GM13976 (cell line): Measurements from ENCODE around the gene HPCAL4.

Source experiments
- DNase-seq: peaks from one replicate; pipeline ENCODE4 v3.0.0; 2012; ENCODE audit warnings: low spot score
- CTCF ChIP-seq: IDR thresholded peaks from 2 replicates; pipeline ENCODE4 v1.5.1; 2012; ENCODE audit warnings: borderline replicate concordance, mild to moderate bottlenecking; ENCODE audit not compliant: insufficient read depth; ENCODE audit errors: extremely low read depth, missing control alignments, control extremely low read depth
- in situ Hi-C: fragments of 300-500 bp; cut with MboI; formaldehyde crosslinking; loops from one replicate; pipeline ENCODE4 v1.12.0; 2022; ENCODE audit warnings: low sequenced_read_pairs, mixed read lengths, inconsistent platforms; ENCODE audit not compliant: unreplicated experiment

Gene HPCAL4

GRCh38 chr1:39671433-39671792 is 19.8 kb downstream of the HPCAL4 start:
- peak; percentile 33 for DNase-seq
- in situ Hi-C loops: no loop called here

GRCh38 chr1:39670689-39671088 is 20.5 kb downstream of the HPCAL4 start:
- DNase-seq: no peak
- no peak for TF ChIP-seq CTCF
- in situ Hi-C loops: no loop called here

More at GRCh38 chr1:39671433-39671792, 19.8 kb downstream of the HPCAL4 start:
- no peak for TF ChIP-seq CTCF

- in situ Hi-C loops: no loop called here
Observed at GRCh38 chr1:39668894-39669293, 22.3 kb downstream of the HPCAL4 start.

GRCh38 chr1:39668111-39668510 is 23.1 kb downstream of the HPCAL4 start:
- no peak for DNase-seq
- TF ChIP-seq CTCF: no peak
- in situ Hi-C loops: no loop called here

More at GRCh38 chr1:39668894-39669293, 22.3 kb downstream of the HPCAL4 start:
- no peak for TF ChIP-seq CTCF
- DNase-seq: no peak

GRCh38 chr1:39666772-39667171 is 24.5 kb downstream of the HPCAL4 start:
- DNase-seq: peak; percentile 87
- no peak for TF ChIP-seq CTCF
- in situ Hi-C loops: no loop called here

GRCh38 chr1:39663559-39663958 is 27.7 kb downstream of the HPCAL4 start:
- TF ChIP-seq CTCF: no peak
- in situ Hi-C loops: no loop called here
- DNase-seq: no peak

GRCh38 chr1:39662861-39663260 is 28.4 kb downstream of the HPCAL4 start:
- DNase-seq: no peak
- in situ Hi-C loops: no loop called here
- no peak for TF ChIP-seq CTCF
